ENCODE data around the gene CD82.

DNA sequence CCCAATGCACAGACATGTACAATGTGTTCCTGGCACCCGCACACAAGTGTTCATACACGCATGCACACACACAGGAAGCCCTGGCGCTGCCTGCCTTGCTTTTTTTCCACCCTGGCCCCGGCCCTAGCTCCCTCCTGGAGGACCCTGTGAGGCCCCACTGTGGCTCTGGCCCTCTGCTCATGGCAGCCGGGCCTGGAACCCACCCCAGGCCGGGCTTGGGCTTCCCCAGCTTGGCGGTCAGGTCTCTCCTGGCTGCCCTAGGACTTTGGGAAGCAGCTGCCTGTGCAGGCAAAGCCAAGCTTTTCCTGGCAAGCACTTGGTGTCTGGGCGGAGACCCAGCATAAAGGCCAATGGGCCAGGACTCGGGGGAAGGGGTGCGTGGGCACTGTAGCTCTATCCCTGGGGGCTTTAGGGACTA lies 30.5 kb downstream of the CD82 start:
- TF ChIP-seq ZNF274 (IDR thresholded peaks at IDR 0.05; ENCODE audit: low read depth, low read length) (no peak), YY1 (IDR thresholded peaks at IDR 0.05; ENCODE audit: insufficient read depth, insufficient read length) (no peak), SUZ12 (IDR thresholded peaks at IDR 0.05; ENCODE audit: extremely low read depth, insufficient read depth, insufficient read length) (no peak)

Data from NT2/D1 (cell line).